GM19468 (cell line): ENCODE results near the gene GAB2.

Experiments used
- ATAC-seq: cut with Tn5 transposase; IDR thresholded peaks from one replicate; pipeline ENCODE4 v1.9.1; 2021; ENCODE audit warnings: mild to moderate bottlenecking, moderate library complexity, moderate number of reproducible peaks; ENCODE audit not compliant: unreplicated experiment; ENCODE audit errors: extremely low read depth

GAB2 gene

DNA sequence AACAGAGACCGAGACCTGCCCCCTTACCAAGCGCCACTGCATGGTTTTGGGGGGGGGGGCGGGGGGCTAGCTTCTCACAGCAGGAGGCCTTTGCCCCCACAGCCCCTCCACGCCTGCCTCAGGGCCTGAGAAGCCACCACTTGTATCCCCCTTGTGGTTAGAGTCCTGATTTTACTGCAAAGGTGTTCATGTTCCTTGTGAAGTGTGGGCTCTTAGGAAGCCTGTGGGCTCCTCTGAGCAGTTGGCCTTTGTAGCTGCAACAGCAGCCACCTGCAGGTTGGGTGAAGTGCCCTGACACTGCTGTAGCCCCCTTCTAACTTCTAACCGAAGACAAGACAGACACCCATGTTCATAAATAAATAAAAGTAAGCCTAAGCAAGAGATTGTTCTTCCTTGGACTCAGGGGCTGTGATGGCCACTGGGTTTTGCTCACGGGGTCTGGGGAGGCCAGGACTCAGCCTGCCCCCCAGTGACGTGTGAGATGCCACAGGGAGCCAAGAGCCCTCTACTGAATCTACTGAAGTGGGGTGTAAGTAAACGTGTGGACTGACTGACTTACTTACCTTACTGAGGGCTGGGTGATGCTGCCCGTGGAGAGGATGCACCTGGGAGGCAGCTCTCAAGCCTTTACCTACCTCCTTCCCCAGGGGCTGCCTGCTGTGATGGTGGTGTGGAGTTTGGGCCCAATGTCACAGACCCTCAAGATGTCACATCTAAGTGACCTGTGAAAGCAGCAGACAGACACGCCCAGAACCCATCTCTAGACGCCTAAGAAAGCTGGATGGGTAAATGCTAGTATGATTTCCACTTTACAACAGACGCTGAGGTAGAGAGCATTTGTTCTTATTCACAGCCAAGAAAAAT is 203.1 kb downstream of the GAB2 start:
- no peak for ATAC-seq

GRCh38 chr11:78213526-78214330 is 203.9 kb downstream of the GAB2 start:
- no peak for ATAC-seq

GRCh38 chr11:78212586-78213371 is 204.8 kb downstream of the GAB2 start:
- no peak for ATAC-seq

DNA sequence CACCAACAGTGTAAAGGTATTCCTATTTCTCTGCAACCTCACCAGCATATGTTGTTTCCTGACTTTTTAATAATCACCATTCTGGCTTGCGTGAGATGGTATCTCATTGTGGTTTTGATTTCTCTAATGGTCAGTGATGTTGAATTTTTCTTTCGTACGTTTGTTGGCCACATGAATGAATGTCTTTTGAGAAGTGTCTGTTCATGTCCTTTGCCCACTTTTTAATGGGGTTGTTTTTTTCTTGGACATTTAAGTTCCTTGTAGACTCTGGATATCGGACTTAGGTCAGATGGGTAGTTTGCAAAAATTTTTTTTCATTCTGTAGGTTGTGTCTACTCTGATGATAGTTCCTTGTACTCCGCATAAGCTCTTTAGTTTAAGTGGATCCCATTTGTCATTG is 206.1 kb downstream of the GAB2 start:
- no peak for ATAC-seq

GRCh38 chr11:78210000-78210608 is 207.5 kb downstream of the GAB2 start:
- ATAC-seq = no peak

GRCh38 chr11:78209478-78209877 is 208.1 kb downstream of the GAB2 start:
- ATAC-seq = no peak

DNA sequence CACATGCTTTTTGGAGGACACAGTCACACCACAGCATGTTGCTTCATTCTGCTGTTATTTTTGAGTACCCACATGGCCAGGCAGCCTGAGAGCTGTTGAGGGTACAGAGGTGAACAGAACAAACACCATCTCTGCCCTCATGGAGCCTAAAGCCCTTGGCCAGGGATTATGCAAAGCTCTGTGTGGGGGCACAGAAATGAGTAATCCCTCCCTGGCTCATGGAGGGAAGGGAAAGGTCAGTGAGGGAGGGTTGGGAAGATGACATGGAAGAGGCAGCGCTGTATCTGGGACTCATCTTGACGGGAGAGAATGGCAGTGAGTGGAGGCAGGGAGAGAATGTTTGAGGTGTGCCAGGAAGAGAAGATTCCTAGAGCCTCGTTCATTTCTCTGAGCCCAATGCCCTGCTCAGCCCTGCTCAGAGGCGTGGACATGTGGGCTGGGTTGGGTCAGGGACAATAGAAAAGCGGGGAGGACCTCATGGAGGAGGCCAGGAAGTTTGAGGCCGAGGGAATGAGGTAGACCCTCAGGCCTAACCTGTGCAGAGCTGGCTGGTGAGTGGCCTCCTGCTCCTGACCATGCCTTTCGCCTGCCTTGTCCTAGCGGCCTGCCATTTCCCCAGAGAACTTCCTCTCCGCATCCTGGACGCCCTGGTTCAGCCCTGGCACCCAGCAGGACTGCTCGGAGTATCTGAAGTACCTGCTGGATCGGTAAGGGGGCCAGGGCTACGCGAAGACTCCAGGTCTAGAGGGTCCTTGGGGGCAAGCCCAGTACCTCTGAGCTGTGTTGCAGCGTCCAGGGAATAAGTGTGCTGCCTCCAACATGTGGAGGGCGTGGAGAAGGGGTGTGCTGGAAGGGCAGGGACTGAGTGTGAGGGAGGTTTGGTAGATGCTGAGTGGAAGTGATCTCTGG is 209.1 kb downstream of the GAB2 start:
- ATAC-seq = no peak

GRCh38 chr11:78207532-78208256 is 209.9 kb downstream of the GAB2 start:
- ATAC-seq = no peak

- no peak for ATAC-seq
These were observed 211.9 kb downstream of the GAB2 start for GRCh38 chr11:78205691-78206090.

- ATAC-seq = no peak
These were observed 212.4 kb downstream of the GAB2 start for GRCh38 chr11:78205256-78205655.

GRCh38 chr11:78203184-78203583 is 214.4 kb downstream of the GAB2 start:
- no peak for ATAC-seq

DNA sequence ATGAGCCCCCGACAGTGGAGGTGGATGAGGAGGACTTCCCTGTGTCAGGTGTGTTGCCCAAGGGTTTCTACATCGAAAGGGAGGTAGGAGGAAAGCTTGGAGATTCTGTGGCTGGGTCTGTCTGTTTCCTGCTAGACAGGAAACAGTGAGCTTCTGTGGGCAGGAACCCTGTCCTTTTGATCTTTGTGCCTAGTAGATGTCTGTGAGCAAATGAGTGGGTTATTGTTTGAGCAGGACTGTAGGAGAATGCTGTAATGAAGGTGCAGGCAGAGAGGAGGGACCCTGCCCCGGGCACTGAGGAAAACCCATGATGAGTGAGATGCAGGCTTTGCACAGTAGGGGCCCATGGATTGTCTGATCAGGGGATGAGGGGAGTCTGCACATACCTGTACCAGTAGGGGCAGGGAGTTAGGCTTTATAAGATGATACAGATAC is 214.9 kb downstream of the GAB2 start:
- ATAC-seq = no peak

- ATAC-seq = no peak
These were observed 216.4 kb downstream of the GAB2 start for GRCh38 chr11:78201096-78201818.

GRCh38 chr11:78200553-78200952 is 217.1 kb downstream of the GAB2 start:
- no peak for ATAC-seq

DNA sequence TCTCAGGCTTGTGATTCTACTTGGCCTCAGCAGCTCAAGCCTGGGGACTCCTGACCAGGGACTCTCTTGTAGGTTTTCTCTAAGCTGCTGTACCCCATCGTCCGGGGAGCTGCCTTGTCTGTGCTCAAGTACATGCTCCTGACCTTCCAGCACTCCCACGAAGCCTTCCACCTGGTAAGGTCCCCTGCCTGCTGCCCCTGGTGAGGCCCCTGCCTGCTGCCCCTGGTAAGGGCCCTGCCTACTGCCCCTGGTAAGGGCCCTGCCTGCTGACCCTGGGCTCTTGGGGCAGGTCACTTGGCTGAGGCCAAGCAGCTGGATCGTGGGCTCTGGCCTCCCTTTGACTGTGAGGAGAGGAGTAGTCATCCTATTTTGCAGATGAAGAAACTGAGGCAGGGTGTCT is 217.6 kb downstream of the GAB2 start:
- ATAC-seq = no peak

DNA sequence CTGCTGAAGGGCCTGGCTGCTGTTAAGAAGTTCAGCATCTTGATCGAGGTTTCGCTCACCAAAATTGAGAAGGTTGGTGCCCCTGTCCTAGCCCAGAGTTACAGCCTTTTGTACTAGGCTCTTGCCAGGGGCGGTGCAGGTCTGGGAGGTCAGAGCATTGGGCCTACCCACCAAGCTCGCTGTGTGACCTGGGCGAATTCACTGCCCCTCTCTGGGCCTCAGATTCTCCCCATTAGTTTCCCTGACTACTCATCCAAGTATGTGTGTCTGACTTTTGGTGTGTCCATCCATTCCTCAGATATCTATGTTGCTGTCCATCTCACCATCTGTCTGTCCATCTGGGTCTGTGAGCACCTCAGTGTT is 218.0 kb downstream of the GAB2 start:
- no peak for ATAC-seq

DNA sequence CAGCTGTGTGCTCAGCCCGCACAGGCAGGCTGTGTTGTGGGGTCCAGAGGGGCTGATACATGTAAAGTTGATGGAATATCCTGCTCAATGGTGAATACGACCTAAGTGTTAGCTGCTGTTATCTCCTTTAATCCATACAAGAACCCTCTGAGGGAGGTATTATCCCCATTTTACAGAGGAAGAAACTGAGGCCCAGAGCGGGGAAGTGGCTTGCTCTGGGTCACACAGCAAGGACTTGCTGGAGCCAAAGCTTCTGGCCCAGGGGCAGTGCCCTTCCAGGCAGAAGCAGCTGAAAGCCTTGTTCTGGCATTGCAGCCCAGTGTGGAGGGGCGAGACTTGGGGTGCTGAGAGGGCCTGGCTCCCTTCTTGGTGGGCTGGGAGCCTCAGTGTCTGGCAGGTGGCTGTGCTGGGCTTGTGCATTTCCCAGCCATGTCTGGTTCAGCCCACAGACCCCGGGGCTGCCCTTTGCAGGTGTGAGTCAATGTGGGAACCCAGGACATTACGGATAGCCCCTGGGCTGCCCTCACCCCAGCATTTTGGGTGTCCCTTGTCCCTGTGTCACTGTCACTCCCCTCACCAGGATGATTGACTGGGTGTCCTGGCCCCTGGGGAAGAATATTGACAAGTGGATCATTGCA is 218.5 kb downstream of the GAB2 start:
- no peak for ATAC-seq
